NCI-H2196 treated with DMSO at 0.1 percent for 48 hours (cell line): Measurements from ENCODE around the gene BCL2A1.
"Not testable (repeated sequence)": the region's sequence is repeated elsewhere in the genome, so short reads cannot be mapped to it uniquely, and the experiment has no call there.

Experiments
- DNase-seq: peaks from one replicate; lab custom pipeline; 2025; ENCODE audit not compliant: unreplicated experiment; lab: John Stamatoyannopoulos, UW

Gene BCL2A1

DNA sequence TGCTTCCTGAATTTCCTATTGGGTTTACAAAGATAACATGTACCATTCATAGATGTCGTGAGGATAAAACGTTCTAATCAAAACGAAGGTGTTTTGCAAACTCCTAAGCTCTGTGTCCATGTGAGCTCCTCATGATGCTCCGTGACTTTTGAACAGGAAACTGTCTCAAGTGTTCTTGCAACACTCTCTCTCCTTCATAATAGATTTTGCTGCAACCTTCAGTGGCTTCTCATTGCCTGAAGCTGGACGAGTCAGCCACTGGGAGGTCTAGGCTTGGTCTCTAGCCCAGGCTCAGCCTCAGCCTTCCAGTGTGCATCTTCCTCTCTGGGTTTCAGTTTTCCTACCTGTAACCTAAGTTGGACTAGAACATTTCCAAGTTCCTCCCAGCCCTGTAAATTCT lies 18.7 kb upstream of the BCL2A1 start:
- no peak for DNase-seq

DNA sequence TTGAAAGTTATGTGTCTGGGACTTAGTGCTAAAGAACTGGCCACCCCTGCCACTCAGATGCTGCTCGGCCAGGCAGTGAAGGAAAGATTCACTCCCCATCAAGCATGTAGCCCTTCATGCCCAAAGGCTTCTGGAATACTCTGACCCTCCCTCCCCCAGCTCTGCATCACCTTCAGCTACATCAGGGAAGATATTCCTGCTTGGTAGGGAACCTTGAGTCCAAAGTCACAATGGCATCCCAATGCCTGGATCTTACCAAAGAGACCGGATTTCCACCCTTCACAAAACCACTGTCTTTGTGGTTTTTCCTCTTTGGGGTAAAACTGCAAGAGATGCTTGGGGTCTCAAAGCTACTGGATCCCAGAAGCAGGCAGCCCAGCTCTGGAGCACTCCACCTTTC lies 18.2 kb upstream of the BCL2A1 start:
- no peak for DNase-seq

DNA sequence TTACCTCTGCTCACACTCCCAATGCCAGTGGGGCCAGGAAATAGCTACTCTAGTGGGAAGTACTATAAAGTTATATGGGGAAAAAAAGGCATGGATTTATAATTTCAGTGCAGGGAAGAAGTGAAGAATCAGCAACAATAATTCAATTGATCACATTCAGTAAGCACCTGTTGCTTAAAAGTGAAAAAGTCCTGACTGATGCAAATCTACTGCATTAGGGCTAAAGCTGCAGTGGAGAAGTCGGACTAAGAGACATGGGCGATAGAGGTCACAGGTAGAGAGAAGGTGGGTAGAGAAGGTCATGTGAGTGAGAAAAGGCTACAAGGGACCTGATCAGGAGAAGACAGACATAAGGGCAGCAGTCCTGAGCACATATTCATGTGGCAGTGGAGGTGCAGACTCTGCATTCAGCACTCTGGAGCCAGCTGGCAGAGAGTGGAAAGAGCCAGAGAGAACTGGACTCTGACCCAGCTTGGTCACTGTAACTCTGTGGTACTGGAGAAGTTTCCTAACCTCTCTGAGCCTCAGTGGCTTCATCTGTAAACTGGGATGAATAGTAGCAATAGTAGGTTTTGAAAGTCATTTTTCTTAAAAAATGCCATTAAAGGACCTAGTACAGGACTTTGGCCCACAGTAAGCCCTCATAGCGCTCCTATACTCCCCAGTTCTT lies 17.6 kb upstream of the BCL2A1 start:
- DNase-seq, result no peak

DNA sequence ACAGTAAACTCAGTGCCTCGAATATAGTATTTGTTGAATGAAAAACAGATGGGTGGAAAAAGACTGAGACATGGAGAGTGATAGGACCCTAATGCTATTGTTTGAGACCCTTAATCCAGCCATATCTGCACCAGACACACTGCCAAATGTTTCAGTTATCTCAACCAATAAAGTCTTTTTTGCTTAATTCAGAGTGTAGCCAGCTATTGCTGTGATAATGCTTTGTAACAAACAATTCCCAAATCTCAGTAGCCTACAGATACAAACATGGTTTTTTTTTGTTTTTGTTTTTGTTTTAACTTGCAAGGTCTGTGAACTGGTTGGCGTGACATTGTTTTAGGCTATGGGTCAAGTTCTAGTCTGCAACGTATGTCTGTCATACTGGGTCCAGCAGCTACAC lies 17.0 kb upstream of the BCL2A1 start:
- no peak for DNase-seq

DNA sequence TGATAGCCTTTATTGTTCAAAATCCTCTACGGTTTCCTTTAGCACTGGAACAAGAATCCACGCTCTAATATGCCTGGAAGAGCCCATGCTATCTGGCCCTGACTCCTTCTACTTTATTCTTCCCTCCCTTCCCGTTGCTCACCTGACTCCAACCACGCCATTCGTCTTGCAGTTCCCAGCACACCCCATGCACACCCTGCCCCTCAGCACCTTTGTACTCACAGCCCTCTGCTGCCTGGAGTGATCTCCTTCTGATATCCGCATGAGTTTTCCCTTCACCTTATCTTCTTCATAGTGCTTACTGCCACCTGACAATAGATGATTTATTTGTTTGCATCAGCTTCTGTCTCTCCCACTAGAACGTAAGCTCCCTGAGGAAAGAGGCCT lies 16.6 kb upstream of the BCL2A1 start:
- DNase-seq, result no peak

DNA sequence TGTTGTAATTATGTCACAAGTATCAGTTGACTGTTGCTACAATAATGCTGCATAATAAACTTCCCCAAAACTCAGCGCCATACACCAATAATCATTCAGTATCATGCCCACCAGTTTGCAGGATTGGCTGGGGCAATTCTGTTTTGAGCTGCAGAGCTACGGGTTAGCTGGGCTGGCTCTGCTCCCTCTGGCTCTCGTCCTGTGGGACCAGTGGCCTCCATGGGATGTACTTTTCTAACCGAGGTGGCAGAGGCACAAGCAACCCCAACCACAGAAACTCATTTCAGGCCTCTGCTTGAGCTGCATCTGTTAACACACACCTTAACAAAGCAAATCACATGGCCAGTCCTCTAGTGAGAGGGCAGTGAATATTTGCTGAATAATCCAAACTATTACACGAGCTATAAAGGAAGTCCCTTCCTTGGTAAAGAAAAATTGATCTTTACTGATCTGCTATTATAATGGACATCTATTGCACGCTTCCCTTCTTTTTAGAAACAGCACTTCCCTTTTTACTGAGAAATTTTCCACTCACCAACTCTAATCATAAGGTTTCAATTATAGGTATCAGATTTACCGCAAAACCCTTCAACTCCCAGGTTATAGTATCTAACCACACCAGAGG lies 10.9 kb upstream of the BCL2A1 start:
- no peak for DNase-seq

DNA sequence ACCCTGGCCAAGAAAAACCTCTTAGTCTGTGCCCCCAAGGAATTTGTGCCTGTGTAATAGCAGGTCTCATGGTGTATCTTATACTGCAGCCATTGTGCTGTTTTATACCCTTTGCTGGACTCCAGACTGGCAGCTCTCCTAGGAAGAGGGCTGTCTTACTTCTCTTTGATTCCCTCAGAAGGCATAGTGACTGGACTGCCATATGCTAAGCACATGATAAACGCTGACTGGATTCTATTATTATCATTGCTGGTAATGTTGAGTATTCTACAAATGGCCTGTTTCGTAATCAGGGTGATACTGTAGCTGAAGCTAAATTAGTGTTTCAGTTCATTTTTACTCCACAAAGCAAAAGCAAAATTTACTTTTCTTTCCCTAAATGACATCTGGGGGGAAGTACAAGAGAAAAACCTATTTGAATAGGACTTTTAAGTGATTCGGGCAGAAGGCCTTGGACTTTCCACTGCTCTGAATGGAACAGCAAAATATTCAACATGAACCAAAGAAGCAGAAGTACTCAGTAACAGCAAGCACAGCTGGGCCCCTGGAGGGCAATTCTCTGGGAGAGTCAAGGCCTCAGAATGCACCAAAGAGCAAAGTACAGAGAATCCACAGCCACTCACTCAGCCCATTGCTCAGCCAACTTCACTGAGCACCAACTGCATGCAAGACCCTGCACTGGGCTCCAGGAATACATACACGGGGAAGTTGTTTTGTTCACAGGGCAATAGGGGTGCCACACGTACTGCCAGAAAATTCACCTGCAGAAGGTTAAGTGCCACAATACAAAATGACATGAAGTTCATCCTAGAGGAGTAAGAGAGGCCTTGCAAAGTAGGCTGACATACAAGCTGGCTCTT lies 7.9 kb upstream of the BCL2A1 start:
- no peak for DNase-seq

DNA sequence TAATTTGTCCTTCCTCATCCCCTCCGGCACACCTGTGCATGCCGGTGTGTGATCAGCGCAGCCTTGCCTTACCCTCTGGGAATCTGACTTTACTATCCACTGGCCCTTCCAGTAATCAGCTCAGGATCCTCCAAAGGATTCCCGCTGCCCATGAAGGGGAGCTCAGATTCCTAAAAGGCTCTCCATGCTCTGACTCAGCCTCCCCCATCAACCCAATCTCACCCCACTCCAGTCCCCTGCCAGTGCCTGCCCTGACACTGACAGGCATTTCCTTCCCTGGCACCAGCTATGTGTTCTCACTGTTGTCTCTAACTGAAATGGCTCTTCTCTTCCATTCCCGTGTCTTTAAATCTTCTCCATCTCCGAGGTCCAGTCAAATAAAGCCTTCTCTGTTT lies 7.3 kb upstream of the BCL2A1 start:
- DNase-seq, result no peak

DNA sequence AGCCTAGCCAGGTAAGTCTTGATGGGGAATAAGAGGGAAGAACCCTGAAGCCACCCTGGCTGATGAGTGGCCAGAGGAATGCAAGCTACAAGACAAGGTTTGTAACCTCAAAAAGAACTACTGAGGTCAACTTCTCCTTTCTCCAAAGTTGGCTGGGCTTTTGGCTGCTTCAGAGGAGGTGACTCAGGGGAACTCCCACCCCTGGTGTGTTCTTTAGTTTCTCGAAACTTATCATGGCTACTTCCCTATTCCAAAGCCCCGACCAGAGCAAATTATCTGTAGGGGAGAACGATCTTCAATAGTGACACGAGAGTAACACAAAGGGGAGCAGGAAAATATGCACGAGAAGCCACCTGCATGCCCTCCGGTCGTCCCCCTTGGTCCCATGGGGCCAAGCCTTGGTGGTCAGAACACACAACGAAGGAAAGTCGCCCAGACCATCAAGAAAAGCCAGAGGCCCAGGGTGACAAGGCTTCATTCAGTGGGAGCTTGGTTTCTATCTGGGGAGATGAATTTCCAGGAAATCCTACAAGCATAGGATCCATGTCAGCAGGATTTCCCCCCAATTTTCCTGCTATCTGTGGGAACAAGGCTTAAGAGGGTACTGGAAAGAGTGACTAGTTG lies 6.5 kb upstream of the BCL2A1 start:
- no peak for DNase-seq

DNA sequence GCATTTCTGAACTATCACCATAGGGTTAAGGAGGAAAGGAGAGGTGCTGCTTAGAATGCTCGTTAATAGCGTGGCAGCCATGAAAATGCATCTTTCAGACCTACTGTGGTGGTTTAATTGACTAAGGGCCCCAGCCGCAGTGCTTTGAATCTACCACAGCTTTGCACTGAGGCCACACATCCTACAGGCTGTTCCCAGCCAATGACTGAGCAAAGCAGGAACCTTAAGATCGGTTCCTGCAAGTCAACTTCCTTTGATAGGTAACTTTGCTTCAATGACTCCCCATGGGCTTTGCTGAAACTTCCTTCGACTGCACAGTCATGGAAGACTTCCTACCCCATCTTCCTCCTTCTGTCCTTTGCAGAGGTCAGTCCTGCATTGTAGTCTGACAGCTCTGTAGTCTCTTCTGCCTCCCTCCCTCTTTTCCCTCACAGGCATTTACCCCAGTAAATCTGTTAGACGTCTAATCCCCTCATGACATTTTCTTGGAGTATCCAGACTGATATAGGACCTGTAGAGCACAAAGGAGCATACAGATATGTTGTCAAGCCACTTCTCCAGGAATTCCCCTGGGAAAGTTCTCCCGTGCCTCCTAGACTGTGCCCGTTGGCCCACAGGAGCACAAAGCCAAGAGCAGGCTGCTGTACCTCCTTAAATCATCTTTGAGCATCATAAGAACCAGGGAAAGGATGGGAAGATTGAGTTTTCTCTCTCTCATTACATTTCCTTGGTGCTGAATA lies 2.6 kb upstream of the BCL2A1 start:
- DNase-seq, result no peak

DNA sequence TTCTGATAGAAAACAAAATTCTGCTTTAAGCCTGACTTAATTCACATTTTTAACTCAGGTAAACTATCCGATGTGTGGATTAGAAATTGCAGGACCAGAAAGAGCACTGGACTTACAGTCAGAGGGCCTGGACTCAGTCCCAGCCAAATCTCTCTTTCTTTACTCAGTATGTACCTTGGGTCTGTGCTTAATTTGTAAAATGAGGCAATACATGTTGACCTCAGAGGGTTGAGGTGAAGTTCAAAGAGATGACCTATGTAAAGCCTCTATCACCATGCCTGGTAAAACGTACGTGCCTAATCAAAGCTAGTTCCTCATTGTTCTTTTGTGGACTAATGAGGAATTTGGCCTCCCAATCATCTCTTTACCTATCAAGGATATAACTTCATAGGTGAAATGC lies 1.9 kb upstream of the BCL2A1 start:
- DNase-seq, result no peak

DNA sequence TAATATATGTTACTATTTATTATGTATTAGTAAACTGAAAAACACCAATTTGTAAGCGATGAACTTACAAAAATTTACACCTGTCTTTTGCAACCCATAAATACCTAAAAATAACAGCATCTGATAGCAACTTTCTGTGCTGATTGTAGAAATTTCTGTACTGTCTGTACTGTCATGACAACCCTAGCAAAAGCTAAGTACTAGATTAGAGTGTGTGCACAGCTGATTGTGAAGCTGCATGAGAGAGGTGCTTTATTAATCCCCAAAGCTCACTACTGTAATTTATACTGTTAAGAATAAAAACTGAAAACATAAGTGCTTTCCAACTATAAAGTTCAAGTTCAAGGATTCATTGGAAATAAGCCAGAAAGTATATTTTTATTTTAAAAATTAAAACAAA lies 815 bp downstream of the BCL2A1 start:
- DNase-seq, result no peak

DNA sequence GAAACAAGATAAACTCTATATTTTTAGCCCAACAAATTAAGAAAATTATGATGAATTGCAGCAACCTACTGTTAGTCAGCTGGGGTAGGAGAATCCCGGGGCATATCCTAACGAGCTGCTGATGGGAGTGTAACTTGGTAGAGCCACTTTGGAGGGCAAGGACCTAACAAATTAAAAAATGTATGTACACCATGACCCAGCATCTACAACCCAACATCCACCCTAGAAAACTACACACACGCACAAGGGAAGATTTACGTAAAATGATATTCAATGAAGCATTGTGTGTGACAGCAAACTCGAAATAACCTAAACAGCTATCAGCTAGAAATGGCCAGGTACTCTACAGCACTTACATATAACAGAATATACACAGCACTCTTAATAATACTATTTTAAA lies 1.9 kb downstream of the BCL2A1 start:
- no peak for DNase-seq

DNA sequence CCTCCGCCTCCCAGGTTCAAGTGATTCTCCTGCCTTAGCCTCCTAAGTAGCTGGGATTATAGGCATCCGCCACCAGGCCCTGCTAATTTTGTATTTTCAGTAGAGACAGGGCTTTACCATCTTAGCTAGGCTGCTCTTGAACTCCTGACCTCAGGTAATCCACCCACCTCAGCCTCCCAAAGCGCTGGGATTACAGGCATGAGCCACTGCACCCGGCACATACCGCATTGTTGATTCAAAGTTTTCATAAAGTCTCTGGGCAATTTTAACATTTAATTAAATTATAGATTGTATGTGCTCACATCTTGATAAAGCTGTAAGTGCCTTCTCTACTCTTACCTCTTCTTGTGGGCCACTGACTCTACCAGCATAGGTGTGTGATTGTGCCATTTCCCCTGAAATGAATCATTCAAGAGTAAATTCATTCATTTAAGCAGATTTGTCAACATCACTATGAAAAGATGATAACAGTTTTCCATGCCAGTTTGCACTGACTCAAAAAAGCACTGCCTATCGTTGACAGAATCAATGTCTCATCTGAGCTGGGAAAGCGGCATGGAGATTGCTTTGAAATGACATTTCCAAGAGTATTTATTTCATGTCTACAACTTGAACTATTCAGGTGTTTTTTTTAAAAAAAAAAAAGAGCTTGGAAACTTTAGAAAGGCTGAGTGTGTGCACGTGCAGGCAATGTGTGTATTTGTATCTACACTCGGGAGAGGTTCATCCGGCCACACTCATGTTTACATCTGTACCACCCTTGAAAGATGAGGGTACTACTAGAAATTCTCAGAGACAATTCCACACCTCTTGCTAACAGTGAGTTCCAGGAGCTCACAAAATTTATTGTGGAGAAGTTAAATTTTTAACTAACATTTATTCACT lies 3.5 kb downstream of the BCL2A1 start:
- DNase-seq, result no peak

DNA sequence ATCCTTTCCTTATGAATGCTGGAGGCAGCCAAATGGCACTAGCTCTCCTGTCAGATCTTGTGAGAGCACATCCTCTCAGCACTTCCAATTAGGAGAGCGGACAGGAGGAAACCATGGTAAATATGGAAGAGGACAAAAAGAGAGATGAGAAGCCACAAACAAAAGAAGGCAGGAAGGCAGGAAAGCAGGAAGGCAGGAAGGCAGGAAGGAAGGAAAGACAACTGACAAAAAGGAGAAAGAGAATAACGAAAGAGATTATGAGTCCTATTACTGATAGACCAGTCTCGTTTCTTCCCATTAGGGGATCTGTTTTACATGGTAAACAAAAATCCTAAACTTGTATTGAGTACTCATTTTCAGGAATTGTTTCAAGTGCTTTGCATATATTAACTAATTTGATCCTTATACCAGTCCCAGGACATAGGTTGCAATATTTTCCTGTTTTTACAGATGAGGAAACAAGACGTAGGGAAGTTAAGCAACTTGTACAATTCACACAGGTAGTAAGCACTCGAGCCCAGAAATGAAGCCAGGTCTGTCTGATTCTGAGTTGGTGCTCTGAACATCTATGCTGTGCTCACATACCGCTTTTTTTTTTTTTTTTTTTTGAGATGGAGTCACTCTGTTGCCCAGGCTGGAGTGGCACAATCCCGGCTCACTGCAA lies 4.2 kb downstream of the BCL2A1 start:
- no peak for DNase-seq

DNA sequence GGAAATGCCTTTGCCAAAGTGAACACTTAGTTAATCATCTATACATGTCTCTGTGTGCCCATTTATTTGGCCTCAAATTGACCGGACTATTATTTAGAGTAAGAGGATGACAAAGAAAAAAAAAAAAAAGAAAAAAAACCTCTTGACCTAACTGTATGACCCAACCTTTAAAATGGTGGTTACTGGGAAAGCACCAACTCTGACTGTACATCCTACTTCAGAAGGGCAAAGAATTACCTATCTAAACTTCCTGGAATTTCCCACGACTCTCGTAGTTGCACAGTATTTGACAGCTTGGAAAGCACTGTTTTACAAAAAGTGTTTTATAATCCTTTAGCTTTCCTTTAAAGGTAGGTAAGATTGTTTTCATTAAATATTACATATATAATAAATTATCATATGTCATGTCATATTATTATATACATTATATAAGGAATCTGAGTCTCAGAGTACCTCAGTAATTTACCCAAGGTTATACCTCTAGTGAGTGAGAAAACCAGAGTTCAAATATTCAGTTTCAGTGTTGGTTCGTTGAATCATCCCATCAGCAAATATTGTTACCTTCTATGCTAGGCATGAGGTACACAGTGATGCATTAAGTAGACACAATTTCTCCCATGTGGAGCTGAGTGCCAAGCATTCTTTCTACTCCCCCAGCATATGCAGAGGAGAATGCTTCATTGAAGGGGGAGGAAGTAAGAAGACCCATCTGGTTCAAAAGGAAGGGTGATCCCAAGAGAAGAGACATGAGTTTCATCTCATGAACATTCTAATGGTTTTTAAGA lies 5.0 kb downstream of the BCL2A1 start:
- DNase-seq, result no peak

DNA sequence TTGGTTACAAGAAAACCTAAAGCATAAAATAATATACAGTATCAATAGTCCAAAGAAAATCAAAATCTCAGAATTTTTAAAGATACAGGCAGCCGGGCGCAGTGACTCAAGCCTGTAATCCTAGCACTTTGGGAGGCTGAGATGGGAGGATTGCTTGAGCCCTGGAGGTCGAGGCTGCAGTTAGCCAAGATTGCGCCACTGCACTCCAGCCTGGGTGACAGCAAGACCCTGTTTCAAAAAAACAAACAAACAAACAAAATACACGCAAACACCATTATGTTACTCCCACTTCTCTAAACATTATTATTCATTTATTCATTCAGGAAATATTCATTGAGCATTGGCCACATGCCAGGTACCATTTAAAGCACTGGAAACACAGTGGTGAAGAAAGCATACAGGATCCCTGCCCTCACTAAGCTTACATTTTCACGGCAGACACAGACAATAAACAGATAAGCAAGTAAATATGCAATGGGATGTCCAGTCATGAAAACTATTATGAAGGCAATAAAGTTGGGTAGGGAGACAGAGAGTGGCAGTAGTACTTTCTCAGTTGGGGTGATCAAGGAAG lies 6.7 kb downstream of the BCL2A1 start:
- DNase-seq, result no peak

DNA sequence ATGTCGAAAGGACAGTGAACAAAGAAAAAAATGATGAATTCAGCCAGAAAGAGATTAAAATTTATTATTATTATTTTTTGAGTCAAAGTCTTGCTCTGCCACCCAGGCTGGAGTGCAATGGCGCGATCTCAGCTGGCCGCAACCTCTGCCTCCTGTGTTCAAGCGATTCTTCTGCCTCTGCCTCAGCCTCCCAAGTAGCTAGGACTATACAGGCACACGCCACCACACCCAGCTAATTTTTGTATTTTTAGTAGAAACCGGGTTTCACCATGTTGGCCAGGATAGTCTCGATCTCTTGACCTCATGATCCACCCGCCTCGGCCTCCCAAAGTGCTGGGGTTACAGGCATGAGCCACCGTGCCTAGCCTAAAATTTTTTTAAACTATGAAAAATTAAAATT lies 8.1 kb downstream of the BCL2A1 start:
- not testable (repeated sequence) for DNase-seq

DNA sequence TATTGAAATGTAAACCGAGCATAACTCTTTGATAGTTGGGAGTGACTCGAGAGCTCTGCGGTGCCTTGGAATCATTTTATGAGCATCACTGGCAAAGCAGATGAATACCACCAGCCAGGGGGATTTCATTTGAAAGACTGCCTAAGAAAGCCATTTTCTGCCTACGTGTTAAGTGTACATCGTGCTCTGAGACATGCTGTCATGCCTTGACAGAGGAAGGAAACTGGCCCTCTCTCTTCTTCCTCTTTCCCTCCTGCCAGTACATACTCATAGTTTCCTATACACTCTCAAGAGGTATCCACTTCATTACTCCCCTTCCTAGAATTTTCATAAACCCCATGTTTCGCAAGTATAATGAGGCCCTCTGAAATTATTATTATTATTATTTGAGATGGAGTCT lies 8.8 kb downstream of the BCL2A1 start:
- no peak for DNase-seq
